Limb (tissue), 2 donors: Measurements from ENCODE around the gene NDUFAF2.

ENCODE experiments used
- DNase-seq, 2 donors: peaks; one replicate each; pipeline ENCODE4 v3.0.0-alpha.2; 2016; ENCODE audit errors: extremely low spot score in 2 of 2

The NDUFAF2 gene

DNA sequence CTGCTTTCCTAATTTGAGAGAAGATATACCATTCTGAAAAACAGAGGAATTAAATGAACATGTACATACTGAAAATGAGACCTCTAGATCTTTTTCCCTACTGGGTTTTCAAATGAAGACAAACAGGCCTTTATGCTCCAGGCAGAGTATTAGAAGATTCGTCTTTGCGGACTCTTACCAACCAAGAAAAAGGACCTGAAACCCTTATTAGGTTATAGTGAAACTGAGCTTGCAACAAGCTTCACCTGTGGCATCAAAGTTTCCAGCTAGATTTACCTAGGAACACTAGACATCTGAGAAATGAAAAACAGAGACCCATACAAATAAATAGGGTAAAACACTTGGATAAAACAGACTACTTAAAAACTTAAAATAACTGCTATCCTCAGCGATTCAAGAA lies 171.0 kb downstream of the NDUFAF2 start:
- DNase-seq = no peak

DNA sequence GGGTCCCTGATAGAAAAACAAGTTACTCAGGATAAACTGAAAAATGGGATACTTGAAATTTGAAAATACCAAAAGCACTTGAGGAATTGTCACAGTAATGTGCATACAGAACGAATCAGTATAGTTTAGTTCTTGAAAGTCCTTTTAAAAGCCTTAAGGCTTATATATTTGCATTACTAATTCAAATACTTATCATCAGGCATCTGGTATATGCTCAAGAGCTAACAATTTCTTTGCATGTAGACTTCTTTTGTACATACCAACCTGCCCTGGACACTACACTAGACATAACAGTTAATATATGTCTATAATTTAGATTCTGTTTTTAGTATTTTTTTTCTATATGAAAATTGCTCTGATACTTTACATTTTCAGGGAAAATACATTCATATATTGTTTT lies 174.1 kb downstream of the NDUFAF2 start:
- no peak for DNase-seq

DNA sequence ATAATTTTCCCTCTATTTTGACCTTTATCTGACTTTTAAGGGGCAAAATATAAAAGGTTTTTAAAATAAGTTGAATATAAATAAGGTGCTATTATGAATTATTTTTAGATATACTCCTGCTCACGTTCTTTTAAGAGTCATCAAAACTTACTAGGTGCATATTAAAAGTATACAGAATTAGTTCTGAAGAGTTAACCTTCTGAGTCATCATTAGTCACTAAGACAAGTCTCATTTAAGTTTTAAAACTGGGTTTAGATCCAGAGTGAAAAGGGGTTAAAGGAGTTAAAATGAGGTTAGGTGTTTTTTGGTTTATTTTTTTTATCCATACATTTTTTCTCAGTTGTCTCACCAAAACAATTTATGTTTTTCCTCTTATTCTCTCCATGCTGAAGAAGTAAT lies 175.5 kb downstream of the NDUFAF2 start:
- no peak for DNase-seq

DNA sequence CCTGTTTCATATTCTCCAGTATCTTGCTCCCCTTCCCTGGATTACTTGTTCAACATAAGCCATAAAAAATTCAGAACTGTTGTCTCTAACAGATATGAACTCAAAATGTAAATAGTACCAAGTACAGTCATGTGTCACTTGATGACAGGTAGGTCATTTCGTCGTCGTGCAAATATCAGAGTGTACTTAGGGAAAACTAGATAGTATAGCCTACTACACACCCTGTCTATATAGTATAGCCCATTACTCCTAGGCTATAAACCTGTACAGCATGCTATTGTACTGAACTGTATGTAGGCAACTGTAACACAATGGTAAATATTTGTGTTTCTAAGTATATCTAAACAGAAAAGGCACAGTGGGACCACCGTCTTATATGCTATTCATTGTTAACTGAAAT lies 178.1 kb downstream of the NDUFAF2 start:
- DNase-seq = no peak

DNA sequence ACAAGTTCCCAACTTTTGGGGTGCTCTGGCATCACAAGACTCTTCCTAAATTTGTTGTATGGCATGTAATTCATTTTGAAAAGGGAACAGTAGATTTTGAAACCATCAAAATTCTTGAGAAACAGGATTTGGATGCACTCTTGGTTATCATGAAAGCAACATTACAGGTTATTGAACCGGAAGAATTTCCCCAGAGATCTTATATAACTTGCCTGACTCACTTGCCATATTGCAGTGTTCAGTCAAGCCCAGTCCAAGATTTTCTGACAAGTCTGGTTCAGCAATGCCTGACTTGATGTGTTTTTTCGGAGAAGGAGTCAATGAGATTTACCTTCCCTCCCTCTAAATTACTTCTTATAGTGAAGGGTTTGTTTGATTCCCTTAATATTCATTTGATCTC lies 185.3 kb downstream of the NDUFAF2 start:
- no peak for DNase-seq

DNA sequence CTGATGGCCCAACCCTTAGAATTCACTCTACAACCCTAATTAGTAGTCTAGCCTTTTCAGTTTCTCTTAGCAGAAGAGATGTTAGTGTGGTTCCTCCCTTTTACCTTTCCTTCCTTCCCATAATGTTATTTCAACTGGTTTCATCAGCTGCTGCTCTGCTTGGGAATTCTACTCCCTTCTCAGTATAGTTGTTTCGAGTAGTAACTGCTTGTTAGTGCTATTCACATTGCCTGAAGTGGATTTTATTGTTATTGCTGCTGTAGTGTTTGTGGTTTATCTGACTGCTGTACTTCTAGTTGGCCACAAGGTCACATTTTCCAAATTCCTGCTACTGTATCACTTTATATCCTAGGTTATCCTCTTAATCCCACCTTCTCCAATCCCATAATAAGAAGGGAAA lies 187.6 kb downstream of the NDUFAF2 start:
- DNase-seq = no peak

DNA sequence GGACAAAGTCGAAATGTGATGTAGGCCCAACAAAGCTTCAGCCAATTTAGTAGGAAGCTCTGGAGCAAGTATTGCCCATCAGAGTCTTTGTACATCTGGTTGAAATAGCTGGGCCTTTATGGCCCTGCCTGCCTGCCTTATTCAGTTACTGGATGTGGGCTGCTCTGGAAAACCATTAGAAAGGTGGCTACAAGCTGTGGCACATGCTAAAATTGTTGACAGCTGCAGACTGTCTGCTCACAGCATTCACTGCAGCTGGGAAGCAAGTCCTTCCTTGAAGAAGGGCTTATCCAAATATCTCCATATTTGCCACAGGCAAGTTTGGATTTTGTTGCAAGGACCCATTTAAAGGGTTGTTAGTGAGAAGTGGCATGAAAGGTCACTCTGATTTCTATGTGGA lies 192.8 kb downstream of the NDUFAF2 start:
- no peak for DNase-seq

DNA sequence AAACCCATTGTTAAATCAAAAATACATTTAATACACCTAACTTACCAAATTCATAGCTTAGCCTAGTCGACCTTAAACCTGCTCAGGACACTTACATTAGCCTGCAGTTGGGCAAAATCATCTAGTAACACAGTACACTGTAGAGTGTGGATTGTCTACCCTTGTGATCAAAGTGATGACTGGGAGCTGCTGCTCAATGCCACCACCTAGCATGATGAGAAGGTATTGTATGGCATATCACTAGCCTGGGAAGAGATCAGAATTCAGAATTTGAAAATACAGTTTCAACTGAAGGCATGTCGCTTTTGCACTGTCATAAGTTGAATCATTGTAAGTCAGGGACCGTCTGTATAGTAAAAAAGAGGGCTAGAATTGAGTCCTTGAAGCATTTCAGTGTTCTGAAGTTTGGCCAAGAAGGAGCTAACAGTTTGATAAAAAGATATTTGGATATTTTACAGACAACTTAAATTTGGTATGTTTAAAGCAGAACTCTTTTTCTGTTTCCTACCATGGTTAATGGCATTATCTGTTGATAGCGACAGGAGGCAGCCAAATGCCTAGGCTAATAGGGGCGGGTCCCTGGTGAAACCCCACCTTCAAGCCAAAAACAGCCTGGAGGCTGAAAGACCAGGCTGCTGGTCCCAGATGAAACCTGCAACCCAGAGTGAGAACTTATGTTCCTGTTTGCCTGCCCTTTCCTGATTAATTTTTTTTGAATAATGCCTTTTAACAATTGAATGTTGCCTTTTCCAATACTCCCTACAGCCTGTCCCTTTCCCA lies 194.3 kb downstream of the NDUFAF2 start:
- no peak for DNase-seq

DNA sequence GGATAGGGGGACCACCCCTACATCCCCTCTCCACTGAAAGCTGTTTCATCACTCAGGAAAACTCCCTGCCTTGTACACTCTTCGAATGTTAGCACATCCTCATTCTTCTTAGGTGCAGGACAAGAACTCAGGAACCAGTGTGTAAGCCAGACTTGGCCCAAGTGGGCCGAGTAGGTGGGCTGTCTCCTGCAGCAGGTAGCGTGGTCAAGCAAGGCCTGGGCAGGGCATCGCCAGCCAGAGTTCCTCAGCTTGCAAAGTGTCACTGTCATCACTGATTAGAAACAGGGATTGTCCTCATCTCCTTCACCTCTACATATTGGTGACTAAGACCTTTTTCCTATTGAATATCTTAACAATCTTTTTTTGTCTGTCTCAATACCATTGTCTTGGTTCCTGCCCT lies 194.9 kb downstream of the NDUFAF2 start:
- DNase-seq = no peak

DNA sequence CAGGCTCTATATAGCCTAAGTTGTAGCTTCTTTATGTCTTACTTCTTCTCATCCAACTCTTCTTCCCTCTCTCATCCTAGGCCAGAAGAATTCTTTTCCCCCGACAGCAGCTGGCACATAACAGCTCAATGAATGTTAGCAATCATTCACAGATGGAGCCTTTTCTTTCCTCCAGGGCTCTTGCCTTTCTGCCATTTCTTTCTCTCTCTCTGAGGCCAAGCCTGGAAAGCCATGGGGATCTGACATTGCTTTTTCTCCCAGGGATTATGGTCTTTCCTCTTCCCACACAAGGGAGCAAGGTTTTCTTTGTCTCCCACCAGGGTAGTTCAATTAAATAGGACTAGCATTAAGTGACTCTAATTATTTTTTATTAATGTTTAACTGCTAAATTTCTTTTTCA lies 196.8 kb downstream of the NDUFAF2 start:
- no peak for DNase-seq

DNA sequence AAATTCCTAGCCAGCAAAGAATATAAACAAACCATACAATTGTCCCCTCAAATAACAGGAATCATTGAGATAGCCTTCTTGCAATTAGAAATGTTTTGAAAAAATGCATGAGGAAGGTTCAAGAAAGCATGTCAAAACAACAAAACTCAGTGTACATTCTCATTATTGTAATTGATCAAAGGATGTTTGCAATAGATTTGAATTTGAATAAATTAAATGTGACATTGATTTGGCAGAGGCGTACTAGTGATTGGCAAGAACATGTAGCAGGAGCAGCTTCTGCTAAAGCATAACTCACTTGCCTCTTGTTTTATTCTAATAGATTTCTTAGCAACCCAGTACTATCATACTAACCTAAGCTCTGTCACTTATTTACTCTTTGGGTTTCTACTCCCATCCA lies 197.4 kb downstream of the NDUFAF2 start:
- no peak for DNase-seq

DNA sequence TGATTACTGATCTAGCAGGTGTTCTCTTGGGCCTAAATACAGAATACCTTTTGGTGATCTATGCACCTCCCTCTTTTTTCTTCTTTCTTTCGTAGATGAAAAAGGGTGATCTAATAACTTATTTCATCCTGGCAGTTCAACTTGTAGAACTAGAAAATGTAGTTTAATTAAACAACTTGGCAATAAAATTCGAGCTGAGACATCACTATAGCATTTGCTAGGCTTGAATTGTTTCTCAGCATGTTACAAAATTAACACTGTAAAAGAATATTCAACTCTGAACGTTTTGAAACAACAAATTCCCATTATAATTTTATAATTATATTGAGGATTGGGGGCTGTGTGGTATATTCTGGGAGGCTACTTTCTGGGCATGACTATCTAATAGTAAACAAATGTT lies 197.8 kb downstream of the NDUFAF2 start:
- DNase-seq = no peak

DNA sequence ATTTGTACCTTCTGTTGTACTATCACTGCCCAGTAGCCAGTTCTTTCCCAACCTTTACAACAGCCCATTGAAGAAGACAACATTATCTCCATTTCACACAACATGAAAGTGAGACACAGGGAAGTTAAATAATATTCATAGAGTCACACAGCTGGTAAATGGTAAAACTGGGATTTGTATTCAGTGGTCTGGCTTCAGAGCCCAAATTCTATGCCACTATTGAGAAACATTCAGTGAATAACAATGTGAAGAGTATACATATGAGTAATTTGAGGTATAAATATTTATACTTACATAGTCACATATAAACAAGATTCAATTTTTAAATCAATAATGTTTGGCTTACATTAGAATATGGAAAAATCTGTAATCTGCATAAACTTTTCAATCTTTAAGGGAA lies 203.5 kb downstream of the NDUFAF2 start:
- no peak for DNase-seq

DNA sequence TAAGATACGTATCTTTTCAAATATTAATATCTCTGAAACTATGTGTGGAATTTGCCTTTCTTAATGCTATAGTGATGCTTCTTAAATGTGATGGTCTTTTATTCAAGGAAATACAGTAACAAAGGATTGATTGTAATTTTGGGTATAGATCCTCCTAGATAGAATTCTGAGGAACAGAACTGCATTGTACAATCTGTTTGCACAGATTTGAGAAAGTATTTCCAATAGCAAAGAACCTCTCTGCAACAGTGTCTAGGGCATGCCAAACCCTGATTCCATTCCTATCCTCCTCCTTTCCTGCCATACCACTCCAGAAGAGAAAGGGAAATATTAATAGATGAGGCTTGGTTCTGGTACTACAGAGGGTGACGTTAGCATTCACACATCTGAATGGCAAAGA lies 206.9 kb downstream of the NDUFAF2 start:
- no peak for DNase-seq

DNA sequence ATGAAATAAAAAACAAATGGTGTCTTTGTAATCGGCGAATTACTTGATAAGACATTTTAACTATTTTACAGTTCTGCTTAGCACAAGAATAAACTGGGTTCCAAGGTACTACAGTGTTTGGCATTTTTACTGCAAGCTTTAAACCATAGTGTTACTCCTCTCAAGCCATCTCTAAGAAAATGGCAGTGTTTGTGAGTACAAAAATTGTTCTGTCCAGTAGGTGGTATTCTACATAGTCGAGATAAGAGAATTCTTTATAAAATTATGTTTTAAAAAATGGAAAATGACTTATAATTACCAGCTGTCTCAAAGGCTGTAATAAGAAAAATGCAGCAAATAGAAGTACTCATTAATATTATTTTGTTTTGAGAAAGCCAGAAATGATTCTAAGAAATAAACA lies 214.1 kb downstream of the NDUFAF2 start:
- DNase-seq = no peak

DNA sequence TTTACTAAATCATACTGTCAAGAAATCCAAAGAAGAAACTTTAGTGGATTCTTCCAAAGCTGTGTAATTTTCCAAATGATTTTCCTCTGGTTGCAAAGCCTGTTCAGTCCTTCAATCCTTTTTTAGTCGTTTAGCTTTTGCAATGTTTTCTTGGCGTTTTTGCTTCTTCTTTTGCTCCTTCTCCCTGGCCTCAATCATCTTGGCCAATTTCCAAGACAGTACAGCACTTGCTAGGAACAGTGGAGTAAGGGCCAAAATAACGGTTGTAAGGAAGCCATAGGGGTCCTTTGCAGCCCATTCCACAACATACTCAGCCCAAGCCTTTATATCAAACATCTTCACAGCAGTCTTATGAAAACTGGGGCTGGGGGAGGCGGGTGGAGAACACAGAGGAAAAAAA lies 214.8 kb downstream of the NDUFAF2 start:
- no peak for DNase-seq

DNA sequence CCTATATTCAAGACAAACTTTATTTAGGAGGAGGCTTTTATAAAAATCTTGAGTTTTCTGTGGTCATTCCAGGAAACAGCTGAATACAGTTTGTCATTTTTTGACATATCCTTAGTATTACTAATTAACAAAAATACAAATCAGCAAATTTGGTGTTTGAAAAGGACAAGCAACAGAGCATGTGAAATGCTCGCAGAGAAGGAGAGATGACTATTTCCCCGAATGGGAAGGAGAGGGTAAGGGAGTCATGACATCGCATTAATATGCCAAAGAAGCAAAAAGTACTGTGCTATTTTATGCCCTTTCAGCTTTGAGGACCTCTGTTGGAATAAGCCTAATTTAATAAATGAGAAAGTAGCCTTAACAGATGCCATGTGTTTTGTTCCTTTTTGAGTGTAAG lies 215.5 kb downstream of the NDUFAF2 start:
- no peak for DNase-seq

DNA sequence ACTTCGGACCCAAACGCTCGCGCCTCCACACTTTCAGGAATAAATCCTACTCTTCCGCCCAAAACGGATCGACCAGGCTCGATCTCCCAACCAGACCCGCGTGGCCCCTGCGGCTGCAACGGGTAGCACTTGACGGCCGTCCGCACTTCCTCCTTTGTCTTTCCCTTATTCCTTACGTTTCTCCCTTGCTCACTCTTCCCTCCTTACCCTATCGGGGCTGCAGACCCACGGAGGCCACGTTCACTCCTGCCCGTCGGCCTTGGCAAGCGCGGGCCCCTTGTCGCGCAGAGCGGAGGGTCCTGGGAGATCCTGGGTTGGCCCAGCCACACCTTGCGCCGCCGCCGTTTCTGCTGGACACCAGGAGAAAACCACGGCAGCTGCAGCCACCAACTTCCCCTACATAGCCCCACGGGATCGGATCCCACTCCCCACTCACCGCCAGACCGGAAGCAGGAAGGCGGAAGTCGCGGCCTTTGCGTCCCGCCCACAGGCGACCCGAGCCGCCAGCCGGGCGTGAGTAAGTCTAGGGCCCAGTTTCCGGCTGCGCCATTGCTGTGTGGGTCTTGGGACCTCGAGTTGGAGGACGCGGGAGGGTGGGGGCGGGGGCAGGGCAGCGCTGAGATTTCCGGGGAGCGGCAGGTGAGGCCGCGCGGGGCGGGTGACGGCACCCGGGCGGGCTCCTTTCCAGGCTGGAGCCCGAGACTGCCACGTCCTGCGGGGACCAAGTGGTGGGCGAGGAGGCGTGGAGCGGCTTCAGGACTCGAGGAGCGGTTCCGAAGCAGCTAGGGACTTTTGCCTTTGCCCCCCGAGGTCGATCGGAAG lies 217.2 kb downstream of the NDUFAF2 start, which contains the start of gene SMIM15:
Gene SMIM15, minus strand, starts transcription at position 459 of the 822 bp plus-strand sequence. CDS start 2,297 bp downstream, outside the sequence.
- DNase-seq = peak; percentile 87 to 92

DNA sequence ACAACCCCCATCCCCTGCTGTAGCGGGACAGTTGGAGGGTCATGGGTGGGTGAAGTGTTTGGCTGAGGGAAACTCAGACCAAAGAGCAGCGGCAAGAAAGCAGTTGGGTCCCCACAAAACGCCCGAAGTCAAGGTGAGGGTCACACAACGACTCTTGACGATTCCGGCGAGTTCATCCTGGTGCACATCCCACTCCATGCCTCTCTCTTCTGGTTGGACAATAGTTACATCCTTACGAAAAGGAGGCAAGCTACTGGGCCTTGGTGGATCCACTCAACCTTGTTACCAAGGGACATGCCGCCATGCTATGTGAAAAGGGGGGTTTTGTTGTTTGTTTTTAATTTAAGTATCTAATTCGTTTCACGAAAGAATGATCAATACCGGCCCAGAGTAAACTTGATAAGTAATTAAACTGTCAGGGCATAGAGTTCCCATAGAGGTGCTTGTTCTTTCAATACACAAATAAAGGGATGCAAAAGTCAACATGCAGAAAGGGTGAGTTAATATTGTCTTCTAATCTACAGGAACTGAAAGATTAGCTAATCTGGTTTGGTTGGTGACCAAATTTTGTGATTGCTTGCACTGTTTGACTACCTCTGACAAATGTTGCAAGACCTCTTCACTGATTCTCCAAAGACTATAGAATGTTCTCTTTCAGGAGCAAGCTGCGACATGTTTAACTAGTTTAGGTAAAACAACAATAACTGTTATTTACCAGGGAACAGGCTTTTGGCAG lies 218.0 kb downstream of the NDUFAF2 start:
- no peak for DNase-seq

DNA sequence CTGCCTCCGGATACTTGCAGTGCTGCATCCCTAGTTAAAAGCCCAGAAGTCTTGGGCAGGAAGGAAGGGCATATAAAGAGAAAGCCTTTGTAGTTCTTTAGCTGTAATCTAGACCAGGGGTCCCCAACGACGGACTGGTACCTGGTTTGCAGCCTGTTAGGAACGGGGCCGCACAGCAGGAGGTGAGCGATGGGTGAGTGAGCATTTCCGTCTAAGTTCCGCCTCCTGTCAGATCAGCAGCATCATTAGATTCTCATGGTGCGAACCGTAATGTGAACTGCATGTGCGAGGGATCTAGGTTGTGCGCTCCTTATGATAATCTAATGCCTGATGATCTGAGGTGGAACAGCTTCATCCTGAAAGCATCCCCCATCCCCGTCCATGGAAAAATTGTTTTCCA lies 218.9 kb downstream of the NDUFAF2 start:
- DNase-seq = no peak

DNA sequence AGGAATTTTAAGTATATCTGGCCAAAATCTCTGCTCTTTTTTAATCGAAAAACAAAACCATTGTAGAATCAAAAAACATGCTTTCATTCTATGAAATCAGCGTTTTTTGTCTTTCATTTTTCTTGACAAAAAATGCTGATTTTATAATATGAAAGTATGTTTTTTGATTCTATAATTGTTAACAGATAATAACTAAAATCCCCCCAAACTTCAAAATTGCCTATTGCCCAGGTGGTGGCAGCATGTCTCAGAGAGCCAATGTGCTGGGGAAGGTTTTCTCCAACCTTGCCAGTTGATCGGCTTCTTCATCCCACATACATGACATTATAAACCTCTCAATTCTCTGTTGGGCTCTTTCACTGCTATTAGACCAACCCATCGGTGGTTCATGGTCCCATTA lies 222.4 kb downstream of the NDUFAF2 start:
- DNase-seq = no peak

DNA sequence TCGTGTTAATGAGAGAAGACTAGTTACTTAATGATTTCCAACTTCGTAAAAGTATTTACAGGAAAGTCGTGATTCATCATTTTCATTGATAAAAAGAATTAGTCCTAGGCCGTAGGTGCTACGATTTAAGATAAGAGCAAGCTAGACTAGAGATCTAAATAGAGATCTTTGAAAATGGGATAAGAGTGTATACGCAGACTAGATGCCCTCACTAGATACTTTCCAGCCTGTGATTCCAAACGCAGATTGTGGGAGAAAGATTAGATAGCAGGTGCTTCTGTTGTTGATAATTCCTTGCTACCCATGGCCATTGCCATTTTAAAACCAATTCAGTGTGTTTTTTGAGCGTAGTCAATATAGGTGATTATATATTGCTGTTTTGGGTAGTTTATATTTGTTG lies 223.9 kb downstream of the NDUFAF2 start:
- no peak for DNase-seq
